Type B pancreatic cell (in vitro differentiated cells): Measurements from ENCODE around the gene OPA3. TPM values are rescaled to one million over a fixed set of nuclear protein-coding genes. Genes with fewer than 3 reads are reported as not detected.
"Not testable (repeated sequence)": the region's sequence is repeated elsewhere in the genome, so short reads cannot be mapped to it uniquely, and the experiment has no call there.

Source experiments
- DNase-seq: peaks from one replicate; pipeline ENCODE4 v3.0.0; 2021; ENCODE audit warnings: mixed read lengths; ENCODE audit not compliant: unreplicated experiment; ENCODE audit errors: extremely low spot score
- H3K27ac Mint-ChIP-seq: 2 replicates; pipeline ENCODE4 v1.8.0; 2021; ENCODE audit warnings: mild to moderate bottlenecking, mixed read lengths
- H3K27me3 Mint-ChIP-seq: 2 replicates; pipeline ENCODE4 v1.8.0; 2021; ENCODE audit warnings: mixed read lengths
- H3K36me3 Mint-ChIP-seq: 2 replicates; pipeline ENCODE4 v1.8.0; 2021; ENCODE audit warnings: mixed read lengths
- H3K4me1 Mint-ChIP-seq: one replicate; pipeline ENCODE4 v1.8.0; 2021; ENCODE audit warnings: mixed read lengths; ENCODE audit not compliant: unreplicated experiment
- H3K4me3 Mint-ChIP-seq: 2 replicates; pipeline ENCODE4 v1.8.0; 2021; ENCODE audit warnings: mild to moderate bottlenecking, mixed read lengths
- H3K9me3 Mint-ChIP-seq: 2 replicates; pipeline ENCODE4 v1.8.0; 2021; ENCODE audit warnings: mixed read lengths
- total RNA-seq: library from RNA; stranded (reverse); gene quantifications from 2 replicates; pipeline ENCODE4 v1.2.1, GENCODE V29; 2021; ENCODE audit warnings: low replicate concordance
- TF ChIP-seq, protein P1 (sequence below): fragments of 200-600 bp; sonication (generic); conservative IDR thresholded peaks from 2 replicates; pipeline ENCODE4 v1.5.0; 2021; ENCODE audit warnings: antibody characterized with exemption, mild to moderate bottlenecking

OPA3 gene
- total RNA-seq, 1 donor from 2014 or later: 10.1 TPM

DNA sequence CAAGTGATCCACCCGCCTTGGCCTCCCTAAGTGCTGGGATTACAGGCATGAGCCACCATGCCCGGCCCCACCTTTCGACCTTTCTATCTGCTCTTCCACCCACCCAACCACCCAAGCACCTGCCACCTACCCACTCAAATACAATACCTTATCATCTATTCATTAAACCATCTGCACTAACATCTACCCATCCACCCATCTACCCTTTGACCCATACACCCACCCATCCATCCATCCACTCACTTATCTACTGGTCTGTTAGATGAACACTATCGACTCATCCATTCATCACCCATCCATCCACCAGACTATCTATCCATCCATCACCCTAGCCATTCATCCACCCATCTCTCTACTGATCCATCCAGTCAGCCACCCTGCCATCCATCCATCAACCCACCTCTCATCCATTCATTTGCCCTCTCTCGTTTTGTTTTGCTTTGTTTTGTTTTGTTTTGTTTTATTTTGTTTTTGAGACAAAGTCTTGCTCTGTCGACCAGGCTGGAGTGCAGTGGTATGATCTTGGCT, 37.4 kb upstream of the OPA3 start:
- no peak overlapping the region for H3K27ac Mint-ChIP-seq
- H3K36me3 Mint-ChIP-seq: peaks cover 13% of the 10 kb centered on the region
- DNase-seq: no peak
- H3K4me1 Mint-ChIP-seq: no peaks in the 10 kb centered on the region
- TF ChIP-seq, protein P1, sequence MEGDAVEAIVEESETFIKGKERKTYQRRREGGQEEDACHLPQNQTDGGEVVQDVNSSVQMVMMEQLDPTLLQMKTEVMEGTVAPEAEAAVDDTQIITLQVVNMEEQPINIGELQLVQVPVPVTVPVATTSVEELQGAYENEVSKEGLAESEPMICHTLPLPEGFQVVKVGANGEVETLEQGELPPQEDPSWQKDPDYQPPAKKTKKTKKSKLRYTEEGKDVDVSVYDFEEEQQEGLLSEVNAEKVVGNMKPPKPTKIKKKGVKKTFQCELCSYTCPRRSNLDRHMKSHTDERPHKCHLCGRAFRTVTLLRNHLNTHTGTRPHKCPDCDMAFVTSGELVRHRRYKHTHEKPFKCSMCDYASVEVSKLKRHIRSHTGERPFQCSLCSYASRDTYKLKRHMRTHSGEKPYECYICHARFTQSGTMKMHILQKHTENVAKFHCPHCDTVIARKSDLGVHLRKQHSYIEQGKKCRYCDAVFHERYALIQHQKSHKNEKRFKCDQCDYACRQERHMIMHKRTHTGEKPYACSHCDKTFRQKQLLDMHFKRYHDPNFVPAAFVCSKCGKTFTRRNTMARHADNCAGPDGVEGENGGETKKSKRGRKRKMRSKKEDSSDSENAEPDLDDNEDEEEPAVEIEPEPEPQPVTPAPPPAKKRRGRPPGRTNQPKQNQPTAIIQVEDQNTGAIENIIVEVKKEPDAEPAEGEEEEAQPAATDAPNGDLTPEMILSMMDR: no peak
- no peak overlapping the region for H3K4me3 Mint-ChIP-seq
- H3K9me3 Mint-ChIP-seq: no peaks in the 10 kb centered on the region
- H3K27me3 Mint-ChIP-seq: no peaks in the 10 kb centered on the region

DNA sequence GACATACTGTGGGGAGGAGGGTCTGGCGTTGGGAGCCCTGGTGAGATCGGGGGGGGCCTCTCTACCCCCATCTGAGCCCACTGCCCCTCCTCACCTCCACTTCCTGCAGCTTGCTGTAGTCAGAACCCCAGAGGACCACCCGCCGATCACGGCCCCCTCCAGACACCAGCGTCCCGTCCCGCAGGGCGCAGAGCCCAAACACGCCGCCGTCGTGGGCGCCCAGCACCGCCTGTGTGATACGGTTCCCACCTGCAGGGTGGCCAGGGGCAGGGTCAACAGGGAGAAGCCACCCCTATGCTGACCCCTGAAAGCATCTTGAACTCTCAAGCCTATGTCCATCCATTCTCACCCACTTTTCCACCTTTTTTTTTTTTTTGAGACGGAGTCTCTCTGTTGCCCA, 36.8 kb upstream of the OPA3 start:
- H3K27me3 Mint-ChIP-seq: no peaks in the 10 kb centered on the region
- DNase-seq: no peak
- no peak overlapping the region for H3K27ac Mint-ChIP-seq
- no peak overlapping the region for H3K4me3 Mint-ChIP-seq
- no peaks in the 10 kb centered on the region for H3K4me1 Mint-ChIP-seq
- no peaks in the 10 kb centered on the region for H3K9me3 Mint-ChIP-seq
- TF ChIP-seq, protein P1: no peak
- peaks cover 13% of the 10 kb centered on the region for H3K36me3 Mint-ChIP-seq

DNA sequence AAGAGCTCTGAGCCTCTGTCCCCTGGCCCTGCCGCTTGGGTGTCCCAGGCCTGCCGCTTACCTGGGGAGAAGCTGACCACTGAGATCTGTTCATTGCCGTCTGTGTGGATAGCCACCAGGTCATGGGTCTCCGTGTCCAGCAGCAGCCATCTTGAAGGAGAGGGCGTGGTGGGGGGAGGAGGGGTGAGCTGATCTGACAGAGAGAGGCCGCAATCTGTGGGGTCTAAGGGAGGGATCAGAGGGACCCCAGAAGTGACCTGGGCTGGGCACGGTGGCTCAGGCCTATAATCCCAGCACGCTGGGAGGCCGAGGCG, 32.1 kb upstream of the OPA3 start:
- Mint-ChIP-seq H3K27ac (peak overlapping the region; percentile 18), H3K36me3 (peaks cover 12% of the 10 kb centered on the region), H3K9me3 (no peaks in the 10 kb centered on the region), H3K4me1 (peaks cover 10% of the 10 kb centered on the region), H3K27me3 (no peaks in the 10 kb centered on the region), H3K4me3 (no peak overlapping the region)
- no peak for DNase-seq
- TF ChIP-seq, protein P1: no peak

DNA sequence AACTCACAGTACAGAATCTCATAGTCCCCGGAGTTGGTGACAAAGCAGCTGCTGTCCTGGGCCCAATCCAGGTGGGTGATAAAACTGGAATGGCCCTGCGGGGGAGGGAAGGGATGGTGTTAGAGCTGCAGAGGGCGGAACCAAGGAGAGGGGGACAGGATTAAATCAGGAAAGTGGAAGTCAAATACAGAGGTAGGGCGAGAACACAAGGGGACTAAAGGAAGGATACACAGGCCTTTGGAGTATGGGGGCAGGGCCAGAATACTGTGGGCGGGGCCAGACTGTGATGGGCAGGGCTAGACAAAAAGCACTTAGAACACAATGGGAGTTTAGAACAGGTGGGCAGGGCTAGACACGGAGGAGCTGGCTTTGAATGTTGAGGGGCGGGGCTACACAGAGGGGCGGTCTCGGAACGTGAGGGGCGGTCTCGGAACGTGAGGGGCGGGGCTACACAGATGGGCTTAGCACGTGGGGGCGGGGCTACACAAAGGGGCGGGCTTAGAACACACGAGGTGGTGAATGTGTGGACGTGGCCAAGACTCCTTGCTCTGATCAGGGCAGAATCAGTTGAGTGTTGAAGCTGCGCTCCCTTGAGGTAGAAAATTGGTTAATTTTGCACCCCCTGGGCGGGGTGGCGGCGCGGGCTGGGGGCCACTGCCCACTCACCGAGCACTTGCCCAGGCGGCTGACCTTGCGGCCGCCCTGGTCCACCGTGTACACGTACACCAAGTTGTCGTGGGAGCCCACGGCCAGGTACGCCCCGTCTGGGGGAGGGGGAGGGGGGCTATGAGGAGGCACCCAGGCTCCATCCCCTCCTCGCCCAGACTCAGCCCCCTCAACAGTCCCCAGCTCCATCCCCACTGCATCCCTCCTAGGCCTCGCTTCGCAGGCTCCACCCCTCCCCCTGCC, 31.4 kb upstream of the OPA3 start:
- Mint-ChIP-seq H3K27ac (peak overlapping the region; percentile 68), H3K4me1 (peaks cover 10% of the 10 kb centered on the region), H3K4me3 (peak overlapping the region; percentile 75), H3K9me3 (no peaks in the 10 kb centered on the region), H3K27me3 (no peaks in the 10 kb centered on the region), H3K36me3 (peaks cover 12% of the 10 kb centered on the region)
- TF ChIP-seq, protein P1: no peak
- peak; percentile 90 for DNase-seq

DNA sequence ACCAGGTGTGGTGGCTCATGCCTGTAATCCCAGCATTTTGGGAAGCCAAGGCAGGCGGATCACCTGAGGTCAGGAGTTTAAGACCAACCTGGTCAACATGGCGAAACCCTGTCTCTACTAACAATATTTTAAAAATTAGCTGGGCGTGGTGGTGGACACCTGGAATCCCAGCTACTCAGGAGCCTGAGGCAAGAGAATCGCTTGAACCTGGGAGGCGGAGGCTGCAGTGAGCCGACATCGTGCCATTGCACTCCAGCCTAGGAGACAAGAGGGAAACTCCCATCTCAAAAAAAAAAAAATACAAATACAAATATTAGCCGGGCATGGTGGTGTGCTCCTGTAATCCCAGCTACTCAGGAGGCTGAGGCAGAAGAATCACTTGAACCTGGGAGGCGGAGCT, 30.5 kb upstream of the OPA3 start:
- Mint-ChIP-seq H3K27ac (peak overlapping the region; percentile 96), H3K36me3 (peaks cover 16% of the 10 kb centered on the region)
- not testable (repeated sequence) for H3K9me3 Mint-ChIP-seq, H3K4me1 Mint-ChIP-seq, DNase-seq, H3K4me3 Mint-ChIP-seq, H3K27me3 Mint-ChIP-seq

DNA sequence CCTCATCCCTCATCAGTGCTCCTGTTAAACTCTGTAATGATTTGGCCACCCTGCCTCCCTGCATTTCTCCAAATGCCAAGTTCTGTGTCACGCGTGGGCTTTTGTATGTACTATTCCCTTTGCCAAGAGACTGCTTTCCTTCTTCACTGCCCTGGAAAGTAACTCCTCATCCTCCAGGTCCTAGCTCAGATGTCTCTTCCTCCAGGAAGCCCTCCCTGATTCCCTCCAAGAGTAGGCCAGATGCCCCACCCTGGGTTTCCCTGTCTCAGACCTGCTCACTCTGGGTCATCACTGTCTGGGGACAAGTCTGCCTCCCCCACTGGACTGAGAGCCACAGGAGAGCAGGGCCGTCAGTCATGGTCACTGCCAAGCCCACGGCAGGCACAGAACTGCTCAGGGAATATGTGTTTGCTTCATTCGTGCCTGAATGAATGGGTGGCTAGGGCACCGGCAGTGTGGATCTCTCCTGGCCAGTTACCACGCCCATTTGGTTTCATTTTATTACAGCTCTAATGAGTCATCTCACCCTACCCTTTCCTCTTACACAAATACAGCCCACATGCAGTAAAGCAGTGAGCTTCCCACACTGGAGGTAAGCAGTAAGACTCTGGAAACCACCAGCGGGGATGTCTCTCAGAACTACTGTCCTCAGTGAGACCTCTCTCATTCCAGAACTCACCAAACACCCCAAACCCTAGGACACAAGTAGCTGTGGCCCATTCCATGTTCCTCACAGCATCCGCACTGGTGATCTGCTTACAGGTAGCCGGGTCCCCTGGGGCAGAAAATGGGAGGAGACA, 29.5 kb upstream of the OPA3 start:
- Mint-ChIP-seq H3K9me3 (peaks cover 1% of the 10 kb centered on the region), H3K4me3 (peak overlapping the region; percentile 34), H3K27ac (peak overlapping the region; percentile 96), H3K4me1 (peaks cover 10% of the 10 kb centered on the region), H3K36me3 (peaks cover 22% of the 10 kb centered on the region), H3K27me3 (no peaks in the 10 kb centered on the region)
- TF ChIP-seq, protein P1: no peak
- no peak for DNase-seq
